ENCODE results near the gene KATNAL2.

Gene KATNAL2

DNA sequence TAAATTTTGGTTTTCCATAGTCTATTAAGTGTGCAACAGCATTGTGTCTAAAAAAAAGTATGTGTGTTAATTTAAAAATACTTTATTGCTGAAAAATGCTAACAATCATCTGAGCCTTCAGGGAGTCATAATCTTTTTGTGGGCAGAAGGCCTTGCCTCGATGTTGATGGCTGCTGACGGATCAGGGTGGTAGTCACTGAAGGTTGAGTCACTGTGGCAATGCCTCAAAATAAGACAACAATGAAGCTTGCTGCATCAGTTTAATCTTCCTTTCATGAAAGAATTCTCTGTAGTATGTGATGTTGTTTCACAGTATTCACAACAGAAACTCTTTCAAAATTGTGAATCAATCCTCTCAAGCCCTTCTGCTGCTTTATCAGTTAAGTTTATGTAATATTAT is 201.6 kb downstream of the KATNAL2 start:
- no peak for DNase-seq

DNA sequence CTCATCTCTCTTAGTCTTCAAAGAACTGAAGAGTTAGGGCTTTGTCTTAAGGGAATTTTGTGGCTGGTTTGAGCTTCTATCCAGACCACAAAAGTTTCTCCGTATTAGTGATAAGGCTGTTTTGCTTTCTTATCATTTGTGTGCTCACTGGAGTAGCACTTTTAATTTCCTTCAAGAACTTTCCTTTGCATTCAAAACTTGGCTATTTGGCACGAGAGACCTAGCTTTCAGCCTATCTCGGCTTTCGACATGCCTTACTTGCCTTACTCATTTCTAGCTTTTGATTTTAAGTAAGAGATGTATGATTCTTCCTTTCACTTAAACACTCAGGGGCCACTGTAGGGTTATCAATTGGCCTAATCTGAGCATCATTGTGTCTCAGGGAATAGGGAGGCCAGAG is 203.0 kb downstream of the KATNAL2 start:
- DNase-seq, result no peak

DNA sequence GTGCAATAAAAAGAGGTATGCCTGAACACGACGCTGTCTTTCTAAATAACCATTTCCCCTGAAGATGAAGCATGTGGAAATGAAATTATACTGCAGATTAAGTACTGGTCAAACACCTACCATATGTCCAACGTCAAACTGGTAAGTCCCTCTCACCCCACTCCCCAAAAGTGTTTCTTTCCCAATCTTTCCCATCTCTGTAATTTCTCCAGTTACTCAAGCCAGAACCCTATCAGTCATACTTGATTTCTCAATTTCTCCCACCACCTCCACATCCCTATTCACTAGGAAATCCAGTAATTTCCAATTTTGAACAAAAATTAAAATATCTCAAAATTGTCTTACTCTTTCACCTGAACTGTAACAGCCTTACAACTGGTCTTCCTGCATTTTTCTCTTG is 203.7 kb downstream of the KATNAL2 start:
- peak; percentile 25 for DNase-seq

DNA sequence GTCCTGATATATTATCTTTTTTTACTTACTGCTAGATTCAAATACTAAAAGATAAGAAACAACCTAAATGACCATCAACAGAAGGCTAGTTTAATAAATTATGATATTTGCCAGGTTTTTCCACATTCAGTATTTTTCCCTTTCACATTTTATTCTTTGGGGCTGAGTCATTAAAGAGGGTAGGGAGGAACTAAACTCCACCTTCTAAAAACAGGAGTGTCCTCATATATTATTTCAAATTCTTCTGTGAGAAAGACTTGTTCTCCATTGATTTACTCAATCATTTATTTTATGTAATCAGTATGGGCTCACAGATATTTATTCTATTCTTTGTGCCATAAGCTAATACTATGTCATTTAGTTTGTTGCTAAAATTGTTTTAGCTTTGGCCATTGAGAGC is 223.9 kb downstream of the KATNAL2 start:
- DNase-seq, result peak; percentile 11

DNA sequence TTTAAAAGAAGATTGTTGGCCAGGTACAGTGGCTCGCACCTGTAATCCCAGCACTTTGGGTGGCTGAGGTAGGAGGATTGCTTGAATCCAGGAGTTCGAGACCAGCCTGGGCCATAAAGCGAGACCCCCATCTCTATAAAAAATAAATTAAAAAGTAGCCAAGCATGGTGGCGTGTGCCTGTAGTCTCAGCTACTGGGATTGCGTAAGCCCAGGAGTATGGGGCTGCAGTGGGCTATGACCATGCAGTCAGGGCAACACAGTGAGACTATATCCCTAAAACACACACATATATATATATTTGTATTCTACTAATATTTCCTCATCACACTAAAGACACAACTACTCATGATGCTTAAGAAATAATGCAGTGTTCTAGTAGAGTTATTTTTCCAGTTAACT is 225.8 kb downstream of the KATNAL2 start:
- DNase-seq, result no peak

DNA sequence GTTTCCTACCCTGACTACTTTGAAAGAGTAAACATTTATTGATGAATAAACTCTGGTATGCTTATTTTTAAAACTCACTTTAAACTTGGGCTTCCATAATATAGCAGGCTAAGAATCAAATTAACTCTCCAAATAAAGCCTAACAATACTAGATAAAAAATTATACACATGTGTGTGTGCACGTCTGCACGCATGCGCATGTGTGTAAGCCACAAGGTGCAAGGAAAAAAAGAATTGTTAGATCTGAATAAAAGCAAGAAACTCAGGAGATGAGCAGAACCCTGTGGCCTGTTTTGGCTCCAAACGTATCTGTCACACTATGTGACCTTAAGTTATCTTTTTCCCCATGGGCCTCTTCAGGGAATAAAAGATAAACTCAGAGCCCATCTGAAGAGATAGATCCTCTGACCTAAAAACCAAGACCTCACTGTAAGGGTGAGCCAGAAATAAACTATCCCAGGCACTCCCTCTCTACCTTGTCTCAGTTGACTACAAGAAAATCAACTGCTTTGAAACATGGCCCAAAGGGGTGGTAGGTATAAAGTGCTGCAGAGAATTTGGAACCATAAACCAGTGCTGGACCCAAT is 226.6 kb downstream of the KATNAL2 start:
- no peak for DNase-seq

DNA sequence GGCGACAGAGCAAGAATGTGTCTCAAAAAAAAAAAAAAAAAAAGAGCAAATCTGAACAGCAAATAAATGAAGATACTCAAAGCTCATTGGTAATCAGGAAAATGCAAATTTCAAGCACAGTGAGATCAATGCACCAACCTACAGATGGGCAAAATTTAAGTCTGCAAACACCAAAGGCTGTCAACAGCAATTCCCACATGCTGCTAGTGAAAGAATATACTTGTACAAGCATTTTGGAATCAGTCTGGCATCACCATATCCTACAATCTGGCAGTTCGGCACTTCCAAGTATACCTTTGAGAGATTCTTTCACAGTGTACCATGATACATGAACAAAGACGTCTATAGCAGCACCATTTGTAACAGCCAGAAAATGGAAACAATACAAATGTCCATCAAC is 228.8 kb downstream of the KATNAL2 start:
- no peak for DNase-seq

DNA sequence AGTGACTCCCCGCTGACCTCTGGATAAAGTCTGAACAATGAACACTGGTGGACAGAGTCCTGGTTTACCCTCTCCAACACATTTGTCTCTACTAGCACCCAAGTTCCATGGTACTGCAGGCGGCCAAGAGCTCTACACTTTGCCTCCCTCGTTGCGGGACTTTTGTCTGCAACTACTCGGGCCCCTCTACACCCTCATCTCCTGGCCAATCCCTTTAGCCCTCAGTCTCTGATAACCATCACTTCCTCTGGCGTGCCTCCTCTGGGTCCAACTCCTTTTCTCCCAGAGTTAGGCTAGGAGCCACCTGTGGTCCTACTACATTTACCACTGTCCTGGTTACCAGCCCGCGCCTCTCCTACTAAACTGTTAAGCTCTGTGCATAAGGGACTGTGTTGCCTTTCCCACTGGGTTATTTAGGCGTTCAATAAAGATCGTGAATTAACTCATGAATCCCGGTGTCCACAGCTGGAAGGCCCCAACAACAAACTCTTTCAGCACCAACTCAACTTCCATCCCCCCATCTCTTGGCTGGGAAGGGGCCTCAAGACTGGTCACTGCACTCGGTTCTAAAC is 232.1 kb downstream of the KATNAL2 start:
- no peak for DNase-seq

DNA sequence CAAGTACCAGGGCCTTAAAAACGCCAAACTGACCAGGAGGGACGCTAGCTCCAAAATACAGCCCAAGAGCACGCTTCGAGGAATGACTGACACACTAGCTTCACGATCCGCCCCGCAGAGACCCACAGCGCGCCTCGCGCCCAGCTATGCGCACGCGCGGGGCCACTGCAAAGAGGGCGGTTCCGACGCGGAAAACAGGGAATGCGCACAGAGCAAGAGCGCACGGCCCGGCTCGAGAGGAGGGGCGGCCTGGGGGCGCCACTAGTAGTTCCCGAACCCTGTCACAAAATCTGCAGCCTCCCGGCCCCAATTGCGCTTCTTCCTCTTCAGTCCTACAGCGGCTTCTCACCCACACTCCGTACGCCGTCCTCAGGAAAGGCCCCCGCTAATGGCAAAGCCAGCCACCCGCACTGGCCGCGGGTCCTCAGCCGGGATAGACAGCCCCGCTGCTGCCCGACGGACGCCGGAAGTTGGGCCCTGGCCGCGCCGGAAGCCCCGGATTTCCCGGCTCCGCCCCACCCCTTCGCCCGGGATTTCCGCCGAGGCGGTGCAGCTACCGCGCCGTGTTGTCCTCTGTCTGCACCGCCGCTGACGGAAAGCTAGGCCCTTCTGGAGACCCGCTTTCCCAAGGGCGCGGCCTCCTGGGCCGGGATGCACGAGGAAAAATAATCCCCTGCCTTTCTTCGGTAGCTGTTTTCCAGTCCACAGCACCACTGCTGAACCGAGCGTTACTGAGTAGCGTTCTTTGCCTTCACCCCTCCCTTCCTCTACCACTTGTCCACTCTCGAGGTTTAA is 232.8 kb downstream of the KATNAL2 start, which contains the start of gene HDHD2:
TSS of gene HDHD2 (minus strand) at position 472 of the 795 bp plus-strand sequence. CDS start 14,061 bp downstream, outside the sequence.
- DNase-seq, result peak; percentile 86

DNA sequence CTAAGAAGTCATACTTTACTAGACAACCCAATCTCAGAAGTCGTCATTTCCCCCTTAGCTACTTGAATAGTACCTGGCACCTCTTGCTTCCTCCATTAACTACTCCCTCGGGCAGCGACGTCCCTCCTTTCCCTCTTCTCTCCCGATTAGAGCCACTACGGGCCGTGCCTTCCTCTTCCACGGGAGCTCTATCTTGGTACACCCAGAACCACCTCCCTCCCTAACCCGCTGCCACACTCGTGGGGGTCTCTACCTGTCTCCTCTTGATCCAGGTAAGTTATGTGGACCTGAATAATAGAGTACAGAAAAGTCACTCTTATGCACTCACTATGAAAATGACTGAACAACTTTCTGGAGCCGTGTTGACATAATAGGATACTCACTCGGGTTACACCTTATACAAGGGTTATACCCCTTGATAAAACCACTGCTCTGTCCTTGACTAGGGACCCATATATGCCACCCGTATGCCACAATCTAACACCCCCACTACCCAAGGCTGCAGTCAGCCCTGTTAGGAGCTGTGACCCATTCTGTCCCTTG is 233.5 kb downstream of the KATNAL2 start:
- DNase-seq, result peak; percentile 6

DNA sequence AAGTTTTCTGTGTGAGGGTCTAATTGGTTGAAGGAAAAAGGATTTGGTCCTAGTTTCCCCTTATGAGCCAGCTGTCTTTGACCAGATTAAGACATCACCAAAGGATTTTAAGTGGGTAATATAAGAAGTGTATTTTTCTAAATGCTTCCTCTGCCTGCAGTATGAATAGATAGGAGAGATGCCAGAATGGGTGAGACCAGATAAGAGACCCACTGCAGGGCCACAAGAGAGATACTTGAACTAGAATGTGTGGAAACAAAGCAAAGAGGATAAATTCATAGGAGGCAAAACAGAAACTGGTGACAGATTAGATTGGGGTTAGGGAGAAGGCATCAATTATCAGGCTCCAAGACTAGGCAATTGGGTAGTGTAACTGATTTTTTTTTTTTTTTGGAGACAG is 234.0 kb downstream of the KATNAL2 start:
- no peak for DNase-seq
